ENCODE measurements around the gene DNPH1. TPM values are rescaled to one million over a fixed set of nuclear protein-coding genes. Genes with fewer than 3 reads are reported as not detected.

Gene DNPH1
- polyA plus RNA-seq, 1 donor from 2014 or later = 48.3 TPM

DNA sequence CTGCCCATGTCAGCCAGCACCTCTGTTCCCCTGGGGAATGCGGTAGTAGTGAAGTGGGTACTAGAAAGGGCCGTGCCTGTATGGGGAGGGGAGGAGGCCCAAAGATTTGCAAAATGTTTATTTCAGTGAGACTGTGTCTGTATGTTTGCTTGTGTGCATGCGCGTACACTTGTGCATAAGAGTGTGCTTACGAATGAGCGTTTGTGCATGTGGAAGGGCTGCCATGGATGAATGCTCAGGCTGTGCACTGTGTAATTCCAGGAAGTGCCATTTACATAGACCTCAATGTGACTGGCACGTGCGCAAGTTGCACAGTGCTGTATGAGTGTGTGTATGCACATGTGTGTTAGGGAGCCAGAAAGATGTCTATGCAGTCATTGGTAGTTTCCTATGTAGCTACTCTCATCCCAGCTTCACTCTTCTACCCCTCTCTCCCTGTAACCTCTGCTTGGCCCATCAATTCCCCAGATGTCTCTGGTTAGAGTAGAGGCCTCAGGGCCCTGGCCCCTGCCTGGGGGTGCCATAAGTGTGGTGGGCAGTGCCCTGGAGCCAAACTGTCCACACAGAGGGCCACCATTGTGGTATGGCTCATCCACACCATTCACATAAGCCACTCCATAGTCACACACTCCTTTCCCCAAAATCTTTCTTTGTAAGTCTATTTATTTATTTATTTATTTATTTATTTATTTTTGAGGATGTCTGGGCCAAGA, 42.0 kb upstream of the DNPH1 start:
- H3F3A ChIP-seq (ENCODE audit: insufficient read depth, low read length, poor library complexity, severe bottlenecking) = no peaks in the 10 kb centered on the region
- no peak for TF ChIP-seq POLR2AphosphoS5 (IDR thresholded peaks at IDR 0.05)
- no peak for TF ChIP-seq EZH2 (IDR thresholded peaks at IDR 0.05; ENCODE audit: borderline replicate concordance, insufficient read depth, low read length, poor library complexity, severe bottlenecking)
- no peak for TF ChIP-seq SMC3 (conservative IDR thresholded peaks at IDR 0.05; ENCODE audit: poor library complexity)
- no peak for TF ChIP-seq REST (IDR thresholded peaks at IDR 0.05; ENCODE audit: borderline replicate concordance)
- no peak for TF ChIP-seq RAD21 (conservative IDR thresholded peaks at IDR 0.05)
- TF ChIP-seq, protein P1, sequence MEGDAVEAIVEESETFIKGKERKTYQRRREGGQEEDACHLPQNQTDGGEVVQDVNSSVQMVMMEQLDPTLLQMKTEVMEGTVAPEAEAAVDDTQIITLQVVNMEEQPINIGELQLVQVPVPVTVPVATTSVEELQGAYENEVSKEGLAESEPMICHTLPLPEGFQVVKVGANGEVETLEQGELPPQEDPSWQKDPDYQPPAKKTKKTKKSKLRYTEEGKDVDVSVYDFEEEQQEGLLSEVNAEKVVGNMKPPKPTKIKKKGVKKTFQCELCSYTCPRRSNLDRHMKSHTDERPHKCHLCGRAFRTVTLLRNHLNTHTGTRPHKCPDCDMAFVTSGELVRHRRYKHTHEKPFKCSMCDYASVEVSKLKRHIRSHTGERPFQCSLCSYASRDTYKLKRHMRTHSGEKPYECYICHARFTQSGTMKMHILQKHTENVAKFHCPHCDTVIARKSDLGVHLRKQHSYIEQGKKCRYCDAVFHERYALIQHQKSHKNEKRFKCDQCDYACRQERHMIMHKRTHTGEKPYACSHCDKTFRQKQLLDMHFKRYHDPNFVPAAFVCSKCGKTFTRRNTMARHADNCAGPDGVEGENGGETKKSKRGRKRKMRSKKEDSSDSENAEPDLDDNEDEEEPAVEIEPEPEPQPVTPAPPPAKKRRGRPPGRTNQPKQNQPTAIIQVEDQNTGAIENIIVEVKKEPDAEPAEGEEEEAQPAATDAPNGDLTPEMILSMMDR (IDR thresholded peaks at IDR 0.05; ENCODE audit: poor library complexity, severe bottlenecking) = no peak
- TF ChIP-seq EP300 (conservative IDR thresholded peaks at IDR 0.05; ENCODE audit: poor library complexity, severe bottlenecking) = no peak
- no peak for TF ChIP-seq MXI1 (conservative IDR thresholded peaks at IDR 0.05; ENCODE audit: poor library complexity, severe bottlenecking)
- no peak for TF ChIP-seq TAF1 (IDR thresholded peaks at IDR 0.05; ENCODE audit: low read depth)
- no peak overlapping the region for H3K4me3 ChIP-seq (ENCODE audit: low read length)
- no peaks in the 10 kb centered on the region for H3K9me2 ChIP-seq (ENCODE audit: insufficient read depth, low read length)
- H3K27me3 ChIP-seq (ENCODE audit: insufficient read depth, low read depth, low read length) = peaks cover 21% of the 10 kb centered on the region
- no peak overlapping the region for H3K9ac ChIP-seq (ENCODE audit: low read length)
- H3K79me2 ChIP-seq (replicated peaks; ENCODE audit: insufficient read depth, low read length) = no peaks in the 10 kb centered on the region
- H3K27ac ChIP-seq (ENCODE audit: low read length) = no peak overlapping the region
- H4K20me1 ChIP-seq (ENCODE audit: insufficient read depth) = peaks cover 5% of the 10 kb centered on the region
- H3K9me3 ChIP-seq (ENCODE audit: low read length) = no peaks in the 10 kb centered on the region
- H2AFZ ChIP-seq (ENCODE audit: low read depth, low read length) = no peak overlapping the region
- H3K36me3 ChIP-seq (ENCODE audit: insufficient read depth, low read length) = no peaks in the 10 kb centered on the region
- H3K4me2 ChIP-seq (ENCODE audit: low read length) = no peak overlapping the region

- Histone ChIP-seq H3K9me3 (ENCODE audit: low read length) (no peaks in the 10 kb centered on the region), H3K9ac (ENCODE audit: low read length) (no peak overlapping the region), H3K9me2 (ENCODE audit: insufficient read depth, low read length) (no peaks in the 10 kb centered on the region), H3K36me3 (ENCODE audit: insufficient read depth, low read length) (no peaks in the 10 kb centered on the region), H2AFZ (ENCODE audit: low read depth, low read length) (no peak overlapping the region), H3K27me3 (ENCODE audit: insufficient read depth, low read depth, low read length) (peaks cover 8% of the 10 kb centered on the region), H4K20me1 (ENCODE audit: insufficient read depth) (peaks cover 5% of the 10 kb centered on the region), H3K4me3 (ENCODE audit: low read length) (no peak overlapping the region), H3K27ac (ENCODE audit: low read length) (no peak overlapping the region), H3F3A (ENCODE audit: insufficient read depth, low read length, poor library complexity, severe bottlenecking) (no peaks in the 10 kb centered on the region), H3K4me2 (ENCODE audit: low read length) (no peak overlapping the region), H3K79me2 (replicated peaks; ENCODE audit: insufficient read depth, low read length) (no peaks in the 10 kb centered on the region)
- TF ChIP-seq, protein P1 (IDR thresholded peaks at IDR 0.05; ENCODE audit: poor library complexity, severe bottlenecking) = no peak
- TF ChIP-seq EP300 (conservative IDR thresholded peaks at IDR 0.05; ENCODE audit: poor library complexity, severe bottlenecking) = no peak
- TF ChIP-seq MXI1 (conservative IDR thresholded peaks at IDR 0.05; ENCODE audit: poor library complexity, severe bottlenecking) = no peak
- no peak for TF ChIP-seq REST (IDR thresholded peaks at IDR 0.05; ENCODE audit: borderline replicate concordance)
- no peak for TF ChIP-seq SMC3 (conservative IDR thresholded peaks at IDR 0.05; ENCODE audit: poor library complexity)
- no peak for TF ChIP-seq TAF1 (IDR thresholded peaks at IDR 0.05; ENCODE audit: low read depth)
- no peak for TF ChIP-seq POLR2AphosphoS5 (IDR thresholded peaks at IDR 0.05)
- no peak for TF ChIP-seq RAD21 (conservative IDR thresholded peaks at IDR 0.05)
- no peak for TF ChIP-seq EZH2 (IDR thresholded peaks at IDR 0.05; ENCODE audit: borderline replicate concordance, insufficient read depth, low read length, poor library complexity, severe bottlenecking)
Measured at GRCh38 chr6:43269273-43270007, 40.2 kb upstream of the DNPH1 start.

Data from neural cell (in vitro differentiated cells).